NCI-H187 treated with DMSO at 0.1 percent for 48 hours (cell line): ENCODE data around the gene HS1BP3.

Experiments used
- DNase-seq: peaks from one replicate; lab custom pipeline; 2025; lab: John Stamatoyannopoulos, UW

The HS1BP3 gene

DNA sequence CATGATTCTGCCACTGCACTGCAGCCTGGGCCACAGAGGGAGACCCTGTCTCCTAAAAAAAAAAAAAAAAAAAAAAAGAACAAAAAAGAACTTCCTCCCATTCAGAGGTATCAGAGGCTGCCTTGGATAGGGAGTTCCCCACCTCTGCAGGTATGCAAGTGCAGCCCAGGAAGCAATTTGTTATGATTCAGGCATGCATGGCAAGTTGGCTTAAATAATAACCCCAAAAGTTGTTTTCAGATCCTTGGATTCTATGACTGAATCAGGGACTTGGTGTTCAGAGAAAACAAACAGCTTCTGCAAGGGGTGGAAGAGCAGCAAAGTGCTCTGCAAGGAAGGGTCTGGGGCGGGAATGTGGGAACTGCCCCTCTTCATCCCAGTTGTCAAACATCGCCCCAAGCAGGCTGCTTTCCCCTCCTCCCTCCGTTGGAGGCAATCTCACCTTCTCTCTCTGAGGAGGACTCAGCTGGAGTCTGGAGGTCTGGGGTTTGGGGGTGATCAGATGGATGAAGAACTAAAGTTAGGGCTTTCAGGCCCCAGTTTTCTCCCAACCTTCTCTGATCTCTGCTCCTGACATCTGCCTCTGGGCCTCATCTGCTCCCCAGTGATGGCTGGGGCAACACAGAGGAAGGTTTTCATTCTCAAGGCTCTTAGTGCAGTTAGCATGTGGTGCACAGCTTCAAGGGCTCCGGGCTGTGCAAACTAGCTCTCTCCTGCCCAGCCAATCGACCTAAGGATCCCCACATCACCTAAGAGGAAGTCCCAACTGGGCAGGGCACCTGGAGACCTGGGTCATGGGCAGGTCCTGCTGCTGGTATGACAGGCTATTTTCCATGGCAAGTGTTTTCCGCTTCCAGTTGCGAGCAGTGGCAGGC, 12.5 kb upstream of the HS1BP3 start:
- no peak for DNase-seq

GRCh38 chr2:20662308-20662937, 11.5 kb upstream of the HS1BP3 start:
- no peak for DNase-seq

GRCh38 chr2:20661421-20662307, 10.8 kb upstream of the HS1BP3 start:
- peak; percentile 31 for DNase-seq

GRCh38 chr2:20660506-20661420, 9.9 kb upstream of the HS1BP3 start:
- DNase-seq: no peak

DNA sequence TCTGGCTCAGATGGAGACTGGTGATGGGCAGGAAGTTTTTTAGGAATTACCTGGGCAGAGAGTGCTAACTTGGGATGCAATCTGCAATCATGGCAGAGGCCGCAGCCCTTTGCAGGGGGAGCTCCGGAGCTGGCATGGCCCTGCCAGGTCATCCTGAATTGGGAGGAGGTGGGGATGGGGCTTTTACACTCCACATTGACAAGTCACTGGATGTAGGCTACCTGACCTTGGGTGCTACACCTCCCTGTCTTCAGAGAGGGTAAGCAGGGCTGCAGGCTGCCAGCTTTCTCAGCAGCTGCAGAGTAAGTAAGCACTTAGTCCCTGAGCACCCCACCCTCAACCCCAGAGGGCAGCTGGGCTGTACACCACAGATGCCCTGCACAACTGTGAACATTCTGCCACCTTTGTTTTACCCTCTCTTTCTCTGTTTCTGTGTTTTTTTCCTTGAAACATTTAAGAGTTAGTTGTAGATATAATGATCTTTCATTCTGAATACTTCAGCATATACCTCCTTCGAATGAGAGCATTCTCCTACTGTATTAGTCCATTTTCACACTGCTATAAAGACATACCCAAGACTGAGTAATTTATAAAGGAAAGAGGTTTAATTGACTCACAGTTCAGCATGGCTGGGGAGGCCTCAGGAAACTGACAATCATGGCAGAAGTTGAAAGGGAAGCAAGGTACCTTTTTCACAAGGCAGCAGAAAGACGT, 6.8 kb upstream of the HS1BP3 start:
- DNase-seq: no peak

- no peak for DNase-seq
These were observed 5.7 kb upstream of the HS1BP3 start for GRCh38 chr2:20656561-20656960.

DNA sequence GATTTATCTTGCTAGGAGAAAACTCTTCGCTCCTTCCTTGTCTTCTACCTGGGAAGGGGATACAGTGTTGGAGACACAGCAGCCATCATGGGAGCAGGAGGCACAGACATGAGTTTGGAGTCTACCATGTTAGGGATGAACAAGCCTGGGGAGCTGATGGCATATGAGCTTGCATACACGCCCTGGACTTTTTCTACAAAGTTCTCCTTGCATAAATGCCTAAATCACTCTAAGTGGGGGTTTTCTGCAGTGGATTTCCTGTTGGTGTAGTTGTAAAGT, 3.6 kb upstream of the HS1BP3 start:
- no peak for DNase-seq

DNA sequence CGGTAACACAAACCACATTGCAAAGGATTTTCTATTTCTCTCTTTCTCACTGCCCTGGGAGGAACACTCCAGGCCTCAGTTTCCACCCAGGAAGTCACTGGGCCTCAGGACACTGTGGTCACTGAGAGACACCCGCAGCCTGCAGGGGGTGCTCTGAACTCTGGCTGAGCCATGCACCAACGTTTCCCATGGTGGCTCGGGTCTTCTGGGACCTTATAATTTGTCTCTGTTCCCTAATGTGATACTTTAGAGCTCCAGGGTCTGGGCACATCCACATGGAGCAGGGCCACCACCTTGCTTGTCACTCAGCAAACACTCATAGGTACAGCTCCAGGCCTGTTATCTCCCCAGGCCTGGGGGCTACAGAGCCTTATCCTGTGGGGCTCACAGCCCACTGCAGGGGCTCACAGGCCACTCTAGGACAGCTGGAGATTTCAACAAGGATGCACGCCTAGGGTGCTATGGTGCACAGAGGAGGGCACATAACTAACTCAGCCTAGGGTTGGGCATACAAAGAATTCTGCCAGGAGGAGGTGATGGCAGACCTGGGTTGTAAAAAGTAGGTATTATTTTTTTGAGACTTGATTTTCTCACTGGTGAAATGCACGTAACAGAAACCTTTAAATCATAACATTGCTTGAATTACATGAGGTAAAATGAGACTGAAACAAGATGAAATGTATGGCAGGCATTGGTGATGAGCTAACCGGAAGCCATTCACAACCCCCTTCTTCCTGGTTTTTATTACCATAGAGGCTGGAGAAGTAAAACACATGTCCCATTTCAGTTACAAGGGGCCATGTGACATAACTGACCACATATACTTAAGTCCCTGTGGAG, 3.0 kb upstream of the HS1BP3 start:
- no peak for DNase-seq

- no peak for DNase-seq
These were observed 2.0 kb upstream of the HS1BP3 start for GRCh38 chr2:20652673-20653575.

DNA sequence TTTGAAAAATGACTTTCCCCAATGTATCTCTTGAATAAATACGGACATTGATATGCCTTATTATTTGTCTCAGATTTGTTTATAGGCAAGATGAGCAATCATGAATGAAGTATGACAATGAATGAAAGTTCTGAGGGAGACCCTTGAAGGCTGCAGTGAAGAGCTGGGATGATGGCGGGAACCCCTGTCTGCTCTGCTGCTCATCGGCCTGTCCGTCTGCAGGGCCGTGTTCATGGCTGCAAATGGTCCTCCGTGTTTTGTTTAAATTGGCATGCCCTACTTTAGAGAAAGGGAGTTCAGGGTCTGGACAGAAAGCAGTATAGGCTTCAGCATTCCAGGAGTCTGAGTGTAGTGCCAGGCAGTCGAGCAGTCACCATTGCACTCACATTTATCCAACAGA, 1.2 kb upstream of the HS1BP3 start:
- no peak for DNase-seq

- DNase-seq: no peak
These were observed 817 bp upstream of the HS1BP3 start for GRCh38 chr2:20651731-20652099.

DNA sequence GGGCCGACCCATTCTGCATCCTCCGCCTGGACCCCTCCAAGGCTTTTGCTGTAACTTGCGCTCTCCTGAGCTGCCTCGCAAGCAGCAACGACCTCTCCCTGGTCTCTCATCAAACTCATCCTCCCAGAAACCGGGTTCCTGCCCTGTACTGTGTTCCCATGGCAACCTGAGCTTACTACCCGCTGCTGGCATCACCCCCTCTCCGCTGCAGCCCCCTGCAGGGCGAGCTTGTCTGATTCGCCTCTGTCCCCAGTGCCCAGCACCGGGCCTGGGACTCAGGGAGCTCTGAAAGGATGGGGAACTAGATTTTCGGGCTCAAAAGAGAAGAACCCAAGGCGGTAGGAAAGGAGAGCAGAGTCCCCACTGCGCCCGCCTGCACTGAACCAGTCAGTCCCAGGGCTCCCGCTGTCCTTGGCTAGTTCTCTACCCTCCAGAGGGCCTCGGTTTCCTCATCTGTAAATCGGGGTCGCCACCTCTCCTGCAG, 463 bp downstream of the HS1BP3 start:
- no peak for DNase-seq

- no peak for DNase-seq
These were observed 922 bp downstream of the HS1BP3 start for GRCh38 chr2:20649976-20650375.

GRCh38 chr2:20649576-20649975, 1.3 kb downstream of the HS1BP3 start:
- no peak for DNase-seq

DNA sequence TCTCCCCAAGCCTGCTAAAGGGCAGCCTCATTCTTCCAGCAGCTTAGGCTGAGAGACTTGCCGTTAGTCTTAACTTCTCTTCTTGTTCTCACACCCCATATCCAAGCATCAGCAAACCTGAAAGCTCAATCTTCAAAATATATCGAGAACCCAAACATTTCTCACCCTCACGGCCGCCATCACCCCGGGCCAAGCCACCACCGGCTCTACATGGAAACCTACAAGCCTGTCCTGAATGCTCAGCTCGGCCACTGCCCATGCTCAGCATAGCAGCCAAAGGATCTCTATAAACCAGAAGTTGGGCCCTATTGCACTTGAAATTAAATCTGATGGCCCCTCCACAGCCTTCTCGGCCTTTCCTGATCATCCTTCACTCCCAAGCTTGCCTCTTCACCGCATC, 2.1 kb downstream of the HS1BP3 start:
- no peak for DNase-seq

- no peak for DNase-seq
These were observed 2.7 kb downstream of the HS1BP3 start for GRCh38 chr2:20648206-20648605.

GRCh38 chr2:20647738-20648137, 3.2 kb downstream of the HS1BP3 start:
- no peak for DNase-seq

GRCh38 chr2:20647211-20647610, 3.7 kb downstream of the HS1BP3 start:
- no peak for DNase-seq

- no peak for DNase-seq
These were observed 4.5 kb downstream of the HS1BP3 start for GRCh38 chr2:20646446-20646845.
